Spleen (tissue), 7 donors: ENCODE results near the gene TAF1D.

Source experiments
- CTCF ChIP-seq, 11 experiments: fragments of 200-600 bp in 7 of 11; fragments of 450-650 bp in 4 of 11; sonication (generic) in 4 of 11; IDR thresholded peaks in 8 of 11; conservative IDR thresholded peaks in 3 of 11; 1 replicate in 7 of 11; 2 replicates in 4 of 11; pipeline versions ENCODE4 v1.4.0 to v1.8.0; 2016 to 2021; ENCODE audit warnings: antibody characterized with exemption in 11 of 11, inconsistent platforms in 4 of 11, mild to moderate bottlenecking in 1 of 11
- POLR2A ChIP-seq, 3 donors: fragments of 450-650 bp; IDR thresholded peaks; one replicate each; pipeline ENCODE4 v1.5.1; 2017; ENCODE audit warnings: antibody characterized with exemption in 3 of 3, mild to moderate bottlenecking in 1 of 3
- donor health status: DM: no; HTN: no; CAD: no; lungs with moderate emphysema.
- donor health status: DM: no; HTN: no; CAD: no.
- donor health status: DM: no; HTN: no; CAD: no.

GRCh38 chr11:93738647-93739081 is 2.6 kb downstream of the TAF1D start:
- TF ChIP-seq CTCF (IDR thresholded peaks at IDR 0.05 in 8 of 11, conservative IDR thresholded peaks at IDR 0.05 in 3 of 11) = no peak
- no peak for TF ChIP-seq POLR2A (IDR thresholded peaks at IDR 0.05)
